ENCODE results near the gene PIN4.
"Not testable (repeated sequence)": the region's sequence is repeated elsewhere in the genome, so short reads cannot be mapped to it uniquely, and the experiment has no call there.

The PIN4 gene

DNA sequence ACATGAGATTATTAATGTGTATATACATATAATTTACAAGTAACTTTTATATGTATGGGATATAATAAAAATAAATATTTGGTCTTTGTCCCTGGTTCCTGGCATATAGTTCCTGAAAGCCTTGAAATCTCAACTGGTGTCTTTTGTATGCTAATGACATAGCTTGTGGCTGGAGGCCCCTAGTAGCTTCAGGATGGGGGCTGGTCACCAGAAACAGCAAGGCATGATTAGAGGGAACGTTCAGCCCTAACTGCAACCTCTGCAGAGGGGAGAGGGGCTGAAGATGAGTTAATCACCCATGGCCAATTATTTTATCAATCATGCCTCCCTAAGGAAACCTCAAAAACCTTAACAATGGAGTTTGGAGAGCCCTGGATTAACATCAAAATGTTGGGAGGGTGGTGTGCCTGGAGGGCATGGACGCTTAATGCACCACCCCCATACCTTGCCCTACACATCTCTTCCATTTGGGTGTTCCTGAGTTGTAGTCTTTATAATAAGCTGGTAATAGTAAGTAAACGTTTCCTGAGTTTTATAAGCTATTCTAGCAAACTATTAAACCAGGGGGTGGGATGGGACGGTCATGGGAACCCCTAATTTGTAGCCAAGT is 21.3 kb downstream of the PIN4 start:
- DNase-seq: no peak

DNA sequence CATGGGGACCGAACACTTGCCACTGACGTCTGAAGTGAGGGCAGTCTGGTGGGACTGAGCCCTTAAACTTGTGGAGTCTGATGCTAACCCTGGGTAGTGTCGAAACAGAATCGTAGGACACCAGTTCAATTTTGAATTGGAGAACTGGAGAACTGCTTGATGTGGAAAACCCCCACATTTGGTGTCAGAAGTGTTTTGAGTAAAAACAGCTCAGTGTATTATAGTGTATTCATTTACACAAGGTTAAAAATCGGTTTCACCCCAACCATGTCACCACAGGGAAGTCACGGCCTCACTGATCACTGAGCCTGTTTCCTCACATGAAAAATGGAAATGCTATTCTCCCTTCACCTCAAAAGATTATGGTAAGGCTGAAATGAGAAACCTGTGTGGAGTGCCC is 21.9 kb downstream of the PIN4 start:
- no peak for DNase-seq

DNA sequence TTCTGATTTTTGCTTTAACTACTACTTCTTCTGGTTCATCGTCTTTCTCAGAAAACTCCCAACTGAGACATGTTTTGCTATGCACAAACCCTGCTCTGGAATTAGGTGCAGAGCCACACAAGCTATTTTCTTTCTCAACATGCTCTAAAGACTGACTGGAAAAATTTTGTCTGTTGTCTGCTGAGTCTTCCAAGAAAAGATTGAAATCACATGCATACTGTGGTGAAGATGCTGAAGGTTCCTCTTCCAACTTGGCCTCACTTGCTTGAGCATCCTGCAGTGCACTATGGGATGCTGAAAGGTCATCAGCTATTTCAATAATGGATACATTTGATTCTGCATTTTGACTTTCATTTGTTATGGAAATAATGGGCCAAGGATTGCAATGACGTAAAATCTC is 24.1 kb downstream of the PIN4 start:
- no peak for DNase-seq

DNA sequence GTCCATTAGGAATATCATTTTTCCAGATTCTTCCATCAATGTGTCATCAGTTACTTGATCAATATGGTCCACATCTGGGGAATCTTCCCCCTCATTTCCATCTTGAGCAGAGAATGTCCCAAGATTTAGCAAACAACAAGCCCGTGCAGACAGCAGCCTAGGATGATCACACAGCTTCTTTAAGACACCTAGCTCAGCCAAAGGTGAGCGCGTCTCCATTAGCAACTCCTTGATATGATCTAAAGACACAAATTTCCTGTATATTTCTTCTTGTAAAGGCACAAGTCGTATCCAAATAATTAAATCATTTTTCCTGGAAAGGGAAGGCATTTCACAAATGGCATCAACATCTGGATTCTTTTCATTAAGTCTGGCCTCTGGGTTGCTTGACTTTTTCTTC is 25.8 kb downstream of the PIN4 start:
- no peak for DNase-seq

DNA sequence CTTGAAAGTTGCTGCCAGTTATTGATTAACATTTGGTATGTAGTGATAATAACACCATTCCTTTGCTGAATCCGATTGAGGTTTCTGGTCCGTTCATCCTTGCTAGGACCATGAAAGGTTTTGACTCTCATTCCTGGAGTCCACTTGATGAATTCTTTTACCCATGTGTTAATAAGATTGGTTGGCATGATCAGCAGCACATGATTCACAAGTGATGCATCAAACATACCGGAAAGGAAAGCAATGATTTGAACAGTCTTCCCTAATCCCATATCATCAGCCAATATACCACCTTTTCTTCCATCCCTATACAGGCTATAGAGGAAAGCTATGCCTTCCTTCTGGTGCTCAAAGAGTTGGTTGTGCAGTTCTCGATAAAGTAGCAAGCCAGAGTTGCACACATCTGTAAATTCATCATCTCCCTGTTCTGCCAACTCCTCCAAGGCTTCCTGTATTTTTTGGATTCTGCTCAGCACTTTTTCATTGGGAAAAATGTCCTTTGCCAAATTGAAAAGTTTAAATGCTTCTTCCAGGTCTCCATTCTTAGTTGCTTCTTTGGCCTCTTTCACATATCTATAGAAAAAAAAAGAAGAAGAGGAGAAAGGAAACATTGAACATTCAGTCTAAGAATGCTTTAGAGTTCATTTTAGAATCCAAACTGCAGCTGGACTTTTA is 26.7 kb downstream of the PIN4 start:
- no peak for DNase-seq

DNA sequence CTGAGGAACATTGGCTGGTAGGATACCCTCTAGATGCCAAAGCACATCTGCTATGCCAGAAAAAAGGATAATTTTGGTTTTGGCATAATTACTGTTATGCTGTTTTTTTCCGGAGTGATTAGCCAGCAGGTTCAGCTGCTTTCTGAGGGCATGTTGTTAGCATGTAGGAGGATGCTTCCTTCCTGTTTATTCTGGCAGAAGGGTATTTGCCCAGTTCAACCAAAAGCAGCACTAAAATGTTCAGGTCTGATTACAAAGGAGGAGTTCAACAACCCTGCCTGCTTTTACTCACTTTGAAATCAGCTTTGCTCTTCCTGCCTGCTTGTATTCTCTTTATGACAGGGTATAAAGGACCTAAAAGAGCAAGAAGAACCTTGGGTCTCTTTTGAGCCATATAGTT is 35.4 kb downstream of the PIN4 start:
- no peak for DNase-seq

DNA sequence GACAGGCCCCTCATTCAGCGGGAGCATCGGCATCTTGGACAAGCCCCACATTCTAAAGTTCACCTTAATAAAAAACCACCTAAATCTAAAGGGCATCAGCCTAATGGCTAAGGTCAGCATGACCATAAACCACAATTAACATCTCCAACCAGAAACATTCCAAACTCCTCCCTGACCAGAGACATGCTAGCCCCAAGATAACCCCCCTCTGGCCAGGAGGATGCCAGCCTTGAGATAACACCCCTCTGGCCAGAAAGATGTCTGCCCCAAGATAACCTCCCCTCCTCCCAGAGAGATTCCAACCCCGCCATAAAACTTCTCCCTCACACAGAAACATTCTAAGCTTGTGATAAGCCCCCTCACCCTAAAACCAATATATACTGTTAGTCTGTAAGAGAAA is 38.8 kb downstream of the PIN4 start:
- not testable (repeated sequence) for DNase-seq

DNA sequence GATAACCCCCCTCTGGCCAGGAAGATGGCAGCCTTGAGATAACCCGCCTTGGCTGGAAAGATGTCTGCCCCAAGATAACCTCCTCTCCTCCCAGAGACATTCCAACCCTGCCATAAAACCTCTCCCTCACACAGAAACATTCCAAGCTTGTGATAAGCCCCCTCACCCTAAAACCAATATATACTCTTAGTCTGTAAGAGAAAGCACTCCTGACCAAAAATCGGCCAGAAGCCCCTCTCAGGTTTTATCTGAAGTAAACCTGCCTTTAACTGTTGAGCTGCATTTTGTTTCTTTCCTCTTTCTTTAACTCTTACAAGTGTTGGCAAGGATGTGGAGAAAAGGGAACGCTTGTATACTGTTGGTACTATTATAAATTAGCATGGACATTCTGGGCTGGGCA is 48.7 kb downstream of the PIN4 start:
- no peak for DNase-seq

DNA sequence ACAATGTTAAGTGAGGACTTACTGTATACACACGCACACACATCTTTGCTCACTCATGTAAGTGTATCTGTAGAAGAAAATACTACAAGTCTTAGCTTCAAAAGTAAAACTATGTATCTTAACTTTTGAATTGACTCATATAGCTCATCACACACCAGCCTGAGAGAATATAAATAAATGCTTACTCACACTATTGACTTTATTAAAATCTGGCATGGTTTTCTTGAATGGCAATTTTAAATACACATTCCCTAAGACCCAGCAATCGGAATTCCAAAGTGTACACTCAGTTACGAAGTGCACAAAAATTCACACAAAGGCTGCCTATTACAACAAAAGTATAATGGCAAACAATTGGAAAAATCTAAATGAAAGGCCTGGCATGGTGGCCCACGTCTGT is 55.3 kb downstream of the PIN4 start:
- DNase-seq: no peak

DNA sequence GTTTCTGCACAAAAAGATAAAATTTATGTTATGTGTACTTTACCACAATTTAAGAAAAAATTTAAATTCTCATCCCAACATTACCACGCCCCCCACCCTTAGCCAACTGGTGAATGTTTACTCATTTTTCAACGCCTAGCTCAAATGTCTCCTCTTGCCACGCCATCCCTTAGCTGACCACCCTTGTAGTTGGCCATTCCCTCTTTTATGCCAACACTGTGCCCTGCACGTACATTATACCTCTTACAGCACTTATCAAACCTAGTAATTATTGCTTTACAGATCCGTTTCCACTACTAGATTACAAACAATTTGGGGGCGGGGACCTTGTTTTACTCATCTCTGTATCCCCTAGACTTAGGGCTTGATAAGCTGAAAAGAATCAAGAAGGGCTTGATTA is 56.6 kb downstream of the PIN4 start:
- no peak for DNase-seq

DNA sequence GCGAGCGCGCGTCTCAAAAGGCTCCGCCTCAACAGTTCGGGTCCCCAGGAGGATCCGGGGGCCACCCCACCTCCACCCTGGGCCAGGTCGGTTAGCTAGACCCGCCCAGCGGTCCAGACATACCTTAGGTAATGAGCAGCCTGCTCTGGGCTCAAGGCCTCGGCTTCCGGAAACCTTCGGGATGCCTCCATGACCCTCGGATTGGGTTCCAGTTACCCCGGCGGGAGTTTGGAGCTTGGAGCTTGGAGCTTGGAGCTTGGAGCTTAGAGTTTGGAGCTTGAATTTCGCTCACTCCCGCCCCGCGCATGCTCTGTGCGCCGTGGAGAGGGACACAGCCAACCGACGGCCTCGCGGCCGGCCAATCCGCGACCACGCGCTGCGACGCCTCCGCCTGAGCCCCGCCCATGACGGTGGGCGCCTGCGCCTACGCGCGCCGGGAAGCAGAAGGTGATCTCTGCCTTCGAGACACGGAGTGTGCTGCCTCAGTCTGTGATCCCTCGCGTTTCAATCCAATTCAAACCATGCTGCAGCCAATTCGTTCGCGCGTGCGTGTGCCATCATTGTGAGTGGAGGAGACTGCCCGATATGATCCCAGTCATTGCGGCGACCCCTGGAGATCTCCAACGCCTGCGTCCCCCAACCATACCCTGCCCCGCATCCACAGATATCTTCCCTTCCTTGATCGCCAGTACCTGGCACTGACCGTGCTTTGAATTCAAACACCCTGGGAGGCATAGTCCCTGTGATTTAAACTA is 57.3 kb downstream of the PIN4 start, which contains the start of gene ERCC6L:
ERCC6L (minus strand) TSS at position 307 of the 755 bp plus-strand sequence; CDS start at position 191, 116 bp downstream.
- DNase-seq: peak; percentile 82

DNA sequence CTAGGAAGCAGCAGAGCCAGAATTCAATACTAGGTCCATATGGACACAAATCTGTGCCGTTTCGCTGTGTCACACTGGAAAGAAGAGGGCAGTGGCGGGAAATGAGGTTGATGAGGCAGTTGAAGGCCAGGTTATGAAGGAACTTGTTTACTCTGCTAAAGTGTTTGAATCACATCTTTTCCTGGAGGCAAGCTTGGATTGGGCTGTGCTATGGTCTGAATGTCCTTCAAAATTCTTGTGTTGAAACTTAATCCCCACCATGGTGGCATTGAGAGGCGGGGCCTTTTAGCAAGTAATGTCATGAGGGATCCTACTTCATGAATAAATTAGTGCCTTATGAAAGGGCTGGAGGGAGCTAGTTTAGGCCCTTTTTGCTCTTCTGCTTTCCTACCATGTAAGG is 59.4 kb downstream of the PIN4 start:
- no peak for DNase-seq

DNA sequence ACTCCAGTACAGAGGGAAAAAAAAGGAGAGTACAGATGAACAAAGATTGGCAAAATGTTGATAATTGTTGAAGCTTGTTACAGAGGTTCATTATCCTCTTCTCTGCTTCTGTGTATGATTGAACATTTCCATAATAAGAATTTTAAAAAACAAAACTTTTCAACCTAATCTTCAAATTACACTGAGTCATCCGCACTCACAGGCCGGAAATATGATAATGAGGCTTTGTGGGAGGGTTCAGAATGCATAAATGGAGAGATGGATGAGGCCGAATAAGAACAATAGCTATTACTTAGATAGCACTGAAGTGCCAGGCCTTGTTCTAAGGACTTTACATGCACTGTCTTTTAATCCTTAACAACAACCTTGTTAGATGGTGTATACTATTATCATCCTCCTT is 61.9 kb downstream of the PIN4 start:
- no peak for DNase-seq

DNA sequence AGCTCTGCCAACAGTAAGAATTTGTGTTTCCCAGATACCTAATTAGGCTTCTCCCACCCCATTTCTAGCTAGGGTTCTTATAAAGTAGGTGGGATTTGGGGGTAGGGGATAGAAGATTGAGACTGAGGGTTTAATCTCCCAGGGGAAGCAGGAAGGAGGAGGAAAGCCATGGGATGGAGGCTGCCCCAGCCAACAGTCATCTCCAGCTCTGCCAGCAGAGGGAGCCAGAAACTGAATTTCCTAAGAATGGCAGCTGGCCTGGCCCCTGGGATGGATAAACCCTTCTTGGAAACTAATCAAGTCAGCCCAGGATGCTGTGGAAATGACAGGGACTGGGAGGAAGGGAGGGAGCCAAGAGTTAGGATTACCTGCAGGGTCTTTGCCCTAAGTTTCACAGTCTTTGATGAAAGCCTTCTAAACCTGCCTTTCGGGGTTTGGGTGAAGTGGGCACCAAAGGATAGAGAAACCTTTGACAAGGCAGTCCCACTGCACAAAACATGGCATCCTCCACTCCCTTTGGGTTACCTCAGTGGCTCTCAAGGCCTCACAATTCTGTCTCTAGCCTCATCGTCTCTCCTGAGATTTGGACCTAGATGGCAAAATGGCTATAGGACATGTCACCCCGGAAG is 64.0 kb downstream of the PIN4 start:
- DNase-seq: peak; percentile 51

DNA sequence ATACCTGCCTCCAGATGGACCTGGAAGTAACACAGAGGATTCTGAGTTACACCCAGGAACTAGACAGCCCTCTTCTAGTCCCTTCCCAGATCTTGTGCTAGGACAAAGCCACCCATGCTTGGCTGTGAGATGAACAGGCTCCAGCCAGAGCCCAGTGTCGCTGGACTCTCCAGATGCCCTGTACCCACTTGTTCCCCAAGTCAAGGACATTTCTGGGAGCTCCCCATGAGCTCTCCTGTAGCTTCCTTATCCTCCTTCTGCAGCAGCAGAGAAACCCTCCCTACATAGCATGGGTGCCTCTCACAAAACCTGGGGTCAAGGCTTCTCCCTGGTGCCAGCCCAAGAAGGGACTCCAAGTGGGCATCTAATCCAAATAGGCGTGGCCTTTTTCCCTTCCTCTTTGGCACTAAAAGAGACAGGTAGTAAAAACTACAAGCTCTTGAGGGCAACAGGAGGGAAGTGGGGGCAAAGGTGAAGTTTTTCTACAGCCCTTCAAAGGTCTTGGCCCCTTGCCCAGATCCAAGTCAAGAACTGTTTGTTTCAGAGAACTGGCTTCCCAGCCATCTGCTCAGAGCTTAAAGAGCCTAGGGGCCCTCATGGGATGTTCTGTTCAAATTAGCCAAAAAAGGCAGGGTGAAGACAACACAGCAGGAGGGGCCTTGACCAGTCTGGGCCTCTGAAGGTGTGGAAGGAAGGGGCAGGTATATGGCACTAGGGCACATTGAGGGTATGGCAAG is 65.8 kb downstream of the PIN4 start:
- DNase-seq: peak; percentile 79
